HL-60 (cell line): ENCODE measurements around the gene DCXR.

Source experiments
- GABPA ChIP-seq: IDR thresholded peaks from 2 replicates; pipeline ENCODE4 v1.6.1; 2012; ENCODE audit warnings: low read depth
- POLR2AphosphoS5 ChIP-seq: IDR thresholded peaks from 2 replicates; pipeline ENCODE4 v1.6.1; 2012; ENCODE audit warnings: low read depth
- SPI1 ChIP-seq: IDR thresholded peaks from 2 replicates; pipeline ENCODE4 v1.6.1; 2012; ENCODE audit warnings: low read depth, mild to moderate bottlenecking, borderline replicate concordance
- TF ChIP-seq, protein P1 (sequence below): IDR thresholded peaks from one replicate; pipeline ENCODE4 v1.5.1; 2011; ENCODE audit warnings: low read length, control low read depth, inconsistent platforms; ENCODE audit not compliant: insufficient read depth

DNA sequence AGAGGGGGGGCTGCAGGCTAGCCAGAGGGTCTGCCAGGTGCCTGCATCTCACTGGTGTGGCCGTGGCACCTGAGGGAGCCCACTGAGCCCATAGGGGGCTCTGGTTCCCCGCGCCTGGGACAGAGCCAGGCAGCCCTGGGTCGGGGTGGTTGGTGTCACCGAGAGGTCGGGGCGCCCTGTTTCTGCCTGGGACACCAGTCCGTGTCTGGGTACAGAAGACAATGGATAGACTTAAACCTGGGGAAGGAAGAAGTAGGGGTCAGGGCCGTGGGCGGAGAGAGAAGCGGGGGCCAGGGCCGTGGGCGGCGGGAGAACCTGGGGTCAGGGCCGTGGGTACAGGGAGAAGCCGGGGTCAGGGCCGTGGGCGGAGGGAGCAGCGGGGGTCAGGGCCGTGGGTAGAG, 11.1 kb upstream of the DCXR start:
- TF ChIP-seq, protein P1, sequence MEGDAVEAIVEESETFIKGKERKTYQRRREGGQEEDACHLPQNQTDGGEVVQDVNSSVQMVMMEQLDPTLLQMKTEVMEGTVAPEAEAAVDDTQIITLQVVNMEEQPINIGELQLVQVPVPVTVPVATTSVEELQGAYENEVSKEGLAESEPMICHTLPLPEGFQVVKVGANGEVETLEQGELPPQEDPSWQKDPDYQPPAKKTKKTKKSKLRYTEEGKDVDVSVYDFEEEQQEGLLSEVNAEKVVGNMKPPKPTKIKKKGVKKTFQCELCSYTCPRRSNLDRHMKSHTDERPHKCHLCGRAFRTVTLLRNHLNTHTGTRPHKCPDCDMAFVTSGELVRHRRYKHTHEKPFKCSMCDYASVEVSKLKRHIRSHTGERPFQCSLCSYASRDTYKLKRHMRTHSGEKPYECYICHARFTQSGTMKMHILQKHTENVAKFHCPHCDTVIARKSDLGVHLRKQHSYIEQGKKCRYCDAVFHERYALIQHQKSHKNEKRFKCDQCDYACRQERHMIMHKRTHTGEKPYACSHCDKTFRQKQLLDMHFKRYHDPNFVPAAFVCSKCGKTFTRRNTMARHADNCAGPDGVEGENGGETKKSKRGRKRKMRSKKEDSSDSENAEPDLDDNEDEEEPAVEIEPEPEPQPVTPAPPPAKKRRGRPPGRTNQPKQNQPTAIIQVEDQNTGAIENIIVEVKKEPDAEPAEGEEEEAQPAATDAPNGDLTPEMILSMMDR = no peak
- TF ChIP-seq GABPA = no peak
- no peak for TF ChIP-seq POLR2AphosphoS5
- no peak for TF ChIP-seq SPI1
